ENCODE data around the gene SHOX.

DNA sequence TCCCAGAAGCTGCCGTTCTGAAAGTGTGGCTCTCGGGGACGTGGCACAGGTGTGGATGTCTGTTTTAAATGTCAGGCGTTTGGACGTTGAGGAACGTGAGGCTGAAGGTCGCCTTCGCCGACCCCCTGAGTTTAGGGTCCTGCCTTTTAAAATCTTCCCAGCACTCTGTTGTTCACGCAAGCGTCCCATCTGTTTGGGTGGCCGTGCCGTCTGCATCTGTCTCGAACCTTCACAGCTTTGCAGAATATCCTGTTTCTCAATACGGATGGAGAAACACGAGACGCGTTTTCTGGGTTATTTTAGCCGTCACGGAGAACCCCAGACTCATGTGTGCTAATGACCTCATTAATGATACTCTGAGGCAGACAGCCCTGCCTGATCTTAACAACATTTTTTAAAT, 31.5 kb downstream of the SHOX start:
- TF ChIP-seq POLR2A (IDR thresholded peaks at IDR 0.05) (no peak), POLR2AphosphoS5 (IDR thresholded peaks at IDR 0.05) (no peak)
- TF ChIP-seq, protein P1, sequence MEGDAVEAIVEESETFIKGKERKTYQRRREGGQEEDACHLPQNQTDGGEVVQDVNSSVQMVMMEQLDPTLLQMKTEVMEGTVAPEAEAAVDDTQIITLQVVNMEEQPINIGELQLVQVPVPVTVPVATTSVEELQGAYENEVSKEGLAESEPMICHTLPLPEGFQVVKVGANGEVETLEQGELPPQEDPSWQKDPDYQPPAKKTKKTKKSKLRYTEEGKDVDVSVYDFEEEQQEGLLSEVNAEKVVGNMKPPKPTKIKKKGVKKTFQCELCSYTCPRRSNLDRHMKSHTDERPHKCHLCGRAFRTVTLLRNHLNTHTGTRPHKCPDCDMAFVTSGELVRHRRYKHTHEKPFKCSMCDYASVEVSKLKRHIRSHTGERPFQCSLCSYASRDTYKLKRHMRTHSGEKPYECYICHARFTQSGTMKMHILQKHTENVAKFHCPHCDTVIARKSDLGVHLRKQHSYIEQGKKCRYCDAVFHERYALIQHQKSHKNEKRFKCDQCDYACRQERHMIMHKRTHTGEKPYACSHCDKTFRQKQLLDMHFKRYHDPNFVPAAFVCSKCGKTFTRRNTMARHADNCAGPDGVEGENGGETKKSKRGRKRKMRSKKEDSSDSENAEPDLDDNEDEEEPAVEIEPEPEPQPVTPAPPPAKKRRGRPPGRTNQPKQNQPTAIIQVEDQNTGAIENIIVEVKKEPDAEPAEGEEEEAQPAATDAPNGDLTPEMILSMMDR (IDR thresholded peaks at IDR 0.05): no peak

All from prostate gland (tissue), 2 donors.